Glutamatergic neuron (in vitro differentiated cells): ENCODE measurements around the gene SLC4A4. TPM values are rescaled to one million over a fixed set of nuclear protein-coding genes. Genes with fewer than 3 reads are reported as not detected.

Experiments used
- DNase-seq: peaks from one replicate; pipeline ENCODE4 v3.0.0; 2022
- H3K27ac Mint-ChIP-seq: one replicate; pipeline ENCODE4 v1.8.0; 2020; ENCODE audit warnings: mild to moderate bottlenecking, mixed read lengths, inconsistent platforms; ENCODE audit not compliant: unreplicated experiment
- H3K27me3 Mint-ChIP-seq: one replicate; pipeline ENCODE4 v1.8.0; 2020; ENCODE audit warnings: mild to moderate bottlenecking, moderate library complexity, mixed read lengths, inconsistent platforms; ENCODE audit not compliant: unreplicated experiment
- H3K36me3 Mint-ChIP-seq: one replicate; pipeline ENCODE4 v1.8.0; 2020; ENCODE audit warnings: mild to moderate bottlenecking, mixed read lengths, inconsistent platforms; ENCODE audit not compliant: unreplicated experiment
- H3K4me1 Mint-ChIP-seq: one replicate; pipeline ENCODE4 v1.8.0; 2020; ENCODE audit warnings: mild to moderate bottlenecking, low read depth, mixed read lengths, inconsistent platforms; ENCODE audit not compliant: unreplicated experiment
- H3K4me3 Mint-ChIP-seq: one replicate; pipeline ENCODE4 v1.8.0; 2020; ENCODE audit warnings: mild to moderate bottlenecking, mixed read lengths, inconsistent platforms; ENCODE audit not compliant: unreplicated experiment
- H3K9me3 Mint-ChIP-seq: one replicate; pipeline ENCODE4 v1.8.0; 2020; ENCODE audit warnings: mild to moderate bottlenecking, moderate library complexity, mixed read lengths, inconsistent platforms; ENCODE audit not compliant: unreplicated experiment
- CTCF ChIP-seq: fragments of 200-600 bp; sonication (generic); IDR thresholded peaks from one replicate; pipeline ENCODE4 v1.5.0; 2021; ENCODE audit not compliant: partially characterized antibody, unreplicated experiment
- total RNA-seq: library from RNA; stranded (reverse); fragmentation: NEBNext Ultra II Directional; extraction: Animal tissue kit (Norgen Biotek cat#: 25700); gene quantifications from one replicate; pipeline ENCODE4 v1.2.1, GENCODE V29; 2021; ENCODE audit not compliant: unreplicated experiment

The SLC4A4 gene
- total RNA-seq, 1 donor from 2014 or later, result 0.86 TPM

- H3K27me3 Mint-ChIP-seq, result no peaks in the 10 kb centered on the region
- no peaks in the 10 kb centered on the region for H3K36me3 Mint-ChIP-seq
- no peak for TF ChIP-seq CTCF
- no peak for DNase-seq
- H3K9me3 Mint-ChIP-seq, result peaks cover under 1% of the 10 kb centered on the region
- no peaks in the 10 kb centered on the region for H3K4me1 Mint-ChIP-seq
- no peak overlapping the region for H3K27ac Mint-ChIP-seq
- no peak overlapping the region for H3K4me3 Mint-ChIP-seq
Observed at GRCh38 chr4:71426381-71427042, 87.7 kb downstream of the SLC4A4 start.

GRCh38 chr4:71429106-71429505 is 90.3 kb downstream of the SLC4A4 start:
- no peaks in the 10 kb centered on the region for H3K27me3 Mint-ChIP-seq
- no peaks in the 10 kb centered on the region for H3K36me3 Mint-ChIP-seq
- TF ChIP-seq CTCF, result no peak
- H3K4me3 Mint-ChIP-seq, result no peak overlapping the region
- no peaks in the 10 kb centered on the region for H3K9me3 Mint-ChIP-seq
- H3K27ac Mint-ChIP-seq, result no peak overlapping the region
- H3K4me1 Mint-ChIP-seq, result no peaks in the 10 kb centered on the region
- no peak for DNase-seq

- DNase-seq, result no peak
- H3K9me3 Mint-ChIP-seq, result no peaks in the 10 kb centered on the region
- no peaks in the 10 kb centered on the region for H3K4me1 Mint-ChIP-seq
- H3K27me3 Mint-ChIP-seq, result no peaks in the 10 kb centered on the region
- no peak overlapping the region for H3K4me3 Mint-ChIP-seq
- no peaks in the 10 kb centered on the region for H3K36me3 Mint-ChIP-seq
- TF ChIP-seq CTCF, result no peak
- H3K27ac Mint-ChIP-seq, result no peak overlapping the region
Observed at GRCh38 chr4:71429962-71430361, 91.1 kb downstream of the SLC4A4 start.

GRCh38 chr4:71430609-71431008 is 91.8 kb downstream of the SLC4A4 start:
- Mint-ChIP-seq H3K36me3 (no peaks in the 10 kb centered on the region), H3K9me3 (peaks cover 2% of the 10 kb centered on the region), H3K4me1 (no peaks in the 10 kb centered on the region), H3K27me3 (no peaks in the 10 kb centered on the region), H3K4me3 (no peak overlapping the region), H3K27ac (no peak overlapping the region)
- no peak for TF ChIP-seq CTCF
- no peak for DNase-seq

GRCh38 chr4:71440612-71441011 is 101.8 kb downstream of the SLC4A4 start:
- H3K27me3 Mint-ChIP-seq, result peaks cover 3% of the 10 kb centered on the region
- H3K27ac Mint-ChIP-seq, result no peak overlapping the region
- no peaks in the 10 kb centered on the region for H3K4me1 Mint-ChIP-seq
- no peak for TF ChIP-seq CTCF
- H3K36me3 Mint-ChIP-seq, result no peaks in the 10 kb centered on the region
- H3K4me3 Mint-ChIP-seq, result no peak overlapping the region
- no peak for DNase-seq
- no peaks in the 10 kb centered on the region for H3K9me3 Mint-ChIP-seq
